K562 (cell line): ENCODE measurements around the gene DCLK1.

Experiments
- ELF1 ChIP-seq: fragments of 200-800 bp; sonication (Bioruptor generic); IDR thresholded peaks from 2 replicates; pipeline ENCODE4 v1.6.1; 2016; ENCODE audit warnings: missing genetic modification characterization, missing compliant biosample characterization
- SREBF2 ChIP-seq: sonication (generic); formaldehyde crosslinking; IDR thresholded peaks from 2 replicates; pipeline ENCODE4 v1.4.0; 2020; ENCODE audit warnings: mild to moderate bottlenecking, missing genetic modification reagents
- TGIF2 ChIP-seq: sonication (generic); formaldehyde crosslinking; IDR thresholded peaks from 2 replicates; pipeline ENCODE4 v1.8.1; 2022; ENCODE audit warnings: mild to moderate bottlenecking, missing genetic modification reagents, moderate library complexity
- ZNF561 ChIP-seq: fragments of 450-650 bp; formaldehyde crosslinking; conservative IDR thresholded peaks from 2 replicates; pipeline ENCODE4 v1.4.0; 2020; ENCODE audit warnings: mild to moderate bottlenecking, moderate library complexity
- TF ChIP-seq, protein P1 (sequence below), 3 experiments: IDR thresholded peaks in 2 of 3; conservative IDR thresholded peaks in 1 of 3; 2 replicates each; pipeline ENCODE4 v1.5.1; 2011 to 2012; ENCODE audit warnings: low read length in 3 of 3, mild to moderate bottlenecking in 3 of 3, control low read depth in 2 of 3, improper control_type of control experiment in 1 of 3, inconsistent platforms in 1 of 3, low read depth in 1 of 3, mixed read lengths in 1 of 3, moderate library complexity in 1 of 3; ENCODE audit not compliant: insufficient read depth in 2 of 3

DNA sequence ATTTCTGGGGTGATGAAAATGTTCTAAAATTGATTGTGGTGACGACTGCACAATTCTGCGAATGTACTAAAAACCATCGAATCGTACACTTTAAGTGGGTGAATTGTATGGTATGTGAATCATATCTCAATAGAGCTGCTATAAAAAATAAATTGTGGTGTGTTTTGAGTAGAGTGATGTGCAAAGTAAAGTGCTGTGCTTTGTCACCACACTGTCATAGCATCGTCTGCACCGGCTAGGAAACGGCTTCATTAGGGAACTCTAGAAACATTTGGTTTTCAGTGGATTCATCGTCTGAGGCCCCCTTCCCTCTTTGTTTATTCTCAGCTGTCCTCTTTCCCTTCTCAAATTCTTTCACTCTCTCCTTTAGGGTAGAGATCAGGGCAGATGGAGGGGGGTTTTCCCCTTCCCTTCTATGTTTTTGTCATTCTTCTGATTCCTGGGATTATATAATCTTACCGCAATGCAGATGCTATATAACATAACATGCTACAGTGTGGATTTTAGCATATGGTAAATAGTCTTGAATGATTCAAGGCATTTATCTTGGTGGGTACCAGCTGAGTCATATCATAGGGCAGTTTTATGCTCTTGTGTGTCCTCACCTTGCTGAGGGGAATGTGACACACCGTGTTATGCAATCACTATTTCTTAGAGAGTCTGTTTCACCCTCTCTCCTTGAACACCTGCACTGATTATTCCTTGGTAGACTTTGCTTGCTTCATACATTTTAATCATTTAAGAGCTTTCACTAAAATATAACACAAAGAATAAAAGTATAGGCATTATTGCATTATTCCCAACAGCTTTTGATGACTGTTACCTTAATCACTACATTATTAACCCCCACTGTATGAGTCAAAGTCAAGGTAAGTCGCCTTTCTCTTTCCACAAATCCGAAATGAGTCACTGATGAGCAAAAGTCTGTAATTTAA lies 239.4 kb downstream of the DCLK1 start:
- TF ChIP-seq ELF1 (tag) (no peak), SREBF2 (CRISPR knock-in tag) (no peak), ZNF561 (CRISPR knock-in tag) (no peak), TGIF2 (no peak)
- TF ChIP-seq, protein P1, sequence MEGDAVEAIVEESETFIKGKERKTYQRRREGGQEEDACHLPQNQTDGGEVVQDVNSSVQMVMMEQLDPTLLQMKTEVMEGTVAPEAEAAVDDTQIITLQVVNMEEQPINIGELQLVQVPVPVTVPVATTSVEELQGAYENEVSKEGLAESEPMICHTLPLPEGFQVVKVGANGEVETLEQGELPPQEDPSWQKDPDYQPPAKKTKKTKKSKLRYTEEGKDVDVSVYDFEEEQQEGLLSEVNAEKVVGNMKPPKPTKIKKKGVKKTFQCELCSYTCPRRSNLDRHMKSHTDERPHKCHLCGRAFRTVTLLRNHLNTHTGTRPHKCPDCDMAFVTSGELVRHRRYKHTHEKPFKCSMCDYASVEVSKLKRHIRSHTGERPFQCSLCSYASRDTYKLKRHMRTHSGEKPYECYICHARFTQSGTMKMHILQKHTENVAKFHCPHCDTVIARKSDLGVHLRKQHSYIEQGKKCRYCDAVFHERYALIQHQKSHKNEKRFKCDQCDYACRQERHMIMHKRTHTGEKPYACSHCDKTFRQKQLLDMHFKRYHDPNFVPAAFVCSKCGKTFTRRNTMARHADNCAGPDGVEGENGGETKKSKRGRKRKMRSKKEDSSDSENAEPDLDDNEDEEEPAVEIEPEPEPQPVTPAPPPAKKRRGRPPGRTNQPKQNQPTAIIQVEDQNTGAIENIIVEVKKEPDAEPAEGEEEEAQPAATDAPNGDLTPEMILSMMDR (IDR thresholded peaks at IDR 0.05 in 2 of 3, conservative IDR thresholded peaks at IDR 0.05 in 1 of 3; ENCODE audit: insufficient read depth in 2 of 3, low read depth in 1 of 3, low read length in 3 of 3): no peak
